WERI-Rb-1 (cell line): ENCODE measurements around the gene TMEM120A.

Experiments used
- DNase-seq: peaks from one replicate; pipeline ENCODE4 v3.0.0-alpha.2; 2020
- H3K27ac ChIP-seq: fragments of 250-450 bp; sonication (Bioruptor Pico); 2 replicates; pipeline ENCODE4 v1.5.1; 2020; ENCODE audit warnings: mild to moderate bottlenecking, moderate library complexity
- H3K27me3 ChIP-seq: fragments of 250-450 bp; sonication (Bioruptor Pico); 2 replicates; pipeline ENCODE4 v1.5.1; 2021; ENCODE audit warnings: mild to moderate bottlenecking, low read depth, moderate library complexity; ENCODE audit not compliant: insufficient read depth, severe bottlenecking
- H3K36me3 ChIP-seq: fragments of 250-450 bp; sonication (Bioruptor Pico); 2 replicates; pipeline ENCODE4 v1.5.1; 2020; ENCODE audit warnings: mild to moderate bottlenecking, moderate library complexity
- H3K4me3 ChIP-seq: 2 replicates; pipeline ENCODE4 v1.5.1; 2011; ENCODE audit warnings: low read depth, mild to moderate bottlenecking, control low read depth, low read length
- H3K9me3 ChIP-seq: fragments of 250-450 bp; sonication (Bioruptor Pico); 2 replicates; pipeline ENCODE4 v1.5.1; 2021; ENCODE audit warnings: mild to moderate bottlenecking, moderate library complexity; ENCODE audit not compliant: severe bottlenecking
- TF ChIP-seq, protein P1 (sequence below): IDR thresholded peaks from 2 replicates; pipeline ENCODE4 v1.5.1; 2011; ENCODE audit warnings: low read depth, mild to moderate bottlenecking, control low read depth, inconsistent platforms, low read length

TMEM120A gene

DNA sequence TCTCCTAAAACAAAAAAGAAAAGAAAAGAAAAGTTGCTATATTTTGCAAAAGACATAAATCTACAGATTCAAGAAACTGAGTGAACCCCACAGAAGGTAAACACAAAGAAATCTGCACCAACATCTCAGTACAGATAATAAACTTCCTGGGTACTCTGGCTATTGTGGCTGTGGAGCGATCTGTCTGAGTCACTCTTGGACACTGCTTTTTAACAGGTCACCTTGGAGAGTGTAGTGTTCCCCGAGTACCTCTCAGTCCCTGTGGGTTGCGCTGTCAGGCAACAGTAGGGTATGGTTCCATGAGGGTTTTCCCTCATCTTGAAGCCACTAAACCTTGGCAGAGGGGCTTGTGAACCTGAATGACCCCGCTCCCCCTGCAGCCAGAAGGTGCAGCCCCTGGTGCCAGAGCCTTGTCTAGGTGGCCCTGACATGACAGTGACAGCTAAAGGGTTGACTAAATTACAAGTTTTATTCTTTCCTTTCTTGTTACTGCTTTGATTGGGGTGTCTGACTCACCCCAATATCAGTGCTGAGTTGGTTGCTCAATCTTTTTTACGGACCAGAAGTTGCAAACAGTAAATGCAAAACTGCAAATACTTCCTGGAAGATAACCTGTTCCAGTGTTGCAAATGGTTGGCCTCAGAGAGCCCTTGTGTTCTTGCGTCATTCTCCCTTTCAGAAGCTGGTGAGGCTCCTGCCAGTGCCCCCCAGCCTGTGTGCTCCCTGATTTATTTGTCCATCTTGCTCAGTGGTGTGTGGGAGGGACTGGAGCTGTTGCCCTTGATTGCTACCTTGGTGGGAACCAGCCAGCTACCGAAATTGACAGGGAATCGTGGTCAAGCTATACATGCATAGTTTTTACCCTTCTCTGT is 48.9 kb downstream of the TMEM120A start:
- no peak for DNase-seq
- TF ChIP-seq, protein P1, sequence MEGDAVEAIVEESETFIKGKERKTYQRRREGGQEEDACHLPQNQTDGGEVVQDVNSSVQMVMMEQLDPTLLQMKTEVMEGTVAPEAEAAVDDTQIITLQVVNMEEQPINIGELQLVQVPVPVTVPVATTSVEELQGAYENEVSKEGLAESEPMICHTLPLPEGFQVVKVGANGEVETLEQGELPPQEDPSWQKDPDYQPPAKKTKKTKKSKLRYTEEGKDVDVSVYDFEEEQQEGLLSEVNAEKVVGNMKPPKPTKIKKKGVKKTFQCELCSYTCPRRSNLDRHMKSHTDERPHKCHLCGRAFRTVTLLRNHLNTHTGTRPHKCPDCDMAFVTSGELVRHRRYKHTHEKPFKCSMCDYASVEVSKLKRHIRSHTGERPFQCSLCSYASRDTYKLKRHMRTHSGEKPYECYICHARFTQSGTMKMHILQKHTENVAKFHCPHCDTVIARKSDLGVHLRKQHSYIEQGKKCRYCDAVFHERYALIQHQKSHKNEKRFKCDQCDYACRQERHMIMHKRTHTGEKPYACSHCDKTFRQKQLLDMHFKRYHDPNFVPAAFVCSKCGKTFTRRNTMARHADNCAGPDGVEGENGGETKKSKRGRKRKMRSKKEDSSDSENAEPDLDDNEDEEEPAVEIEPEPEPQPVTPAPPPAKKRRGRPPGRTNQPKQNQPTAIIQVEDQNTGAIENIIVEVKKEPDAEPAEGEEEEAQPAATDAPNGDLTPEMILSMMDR, result no peak
- H3K9me3 ChIP-seq, result no peaks in the 10 kb centered on the region
- no peaks in the 10 kb centered on the region for H3K36me3 ChIP-seq
- H3K27ac ChIP-seq, result no peak overlapping the region
- no peak overlapping the region for H3K4me3 ChIP-seq
- no peaks in the 10 kb centered on the region for H3K27me3 ChIP-seq

DNA sequence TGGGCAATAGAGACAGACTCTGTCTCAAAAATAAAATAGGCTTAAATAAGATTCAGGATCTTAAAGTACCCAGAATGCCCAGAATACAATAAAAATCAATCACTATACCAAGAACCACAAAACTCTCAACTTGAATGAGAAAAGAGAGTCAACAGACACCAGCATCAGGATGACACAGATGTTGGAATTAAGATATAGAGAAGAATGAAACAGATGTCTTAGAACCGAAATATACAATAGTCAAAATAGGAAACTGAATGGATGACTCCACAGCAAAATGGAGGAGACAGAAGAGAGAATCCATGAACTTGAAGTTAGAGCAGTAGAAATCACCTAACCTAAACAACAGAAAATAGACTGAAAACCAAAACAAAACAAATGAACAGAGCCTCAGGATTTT is 49.9 kb downstream of the TMEM120A start:
- no peaks in the 10 kb centered on the region for H3K36me3 ChIP-seq
- H3K27ac ChIP-seq, result no peak overlapping the region
- H3K27me3 ChIP-seq, result no peaks in the 10 kb centered on the region
- no peak overlapping the region for H3K4me3 ChIP-seq
- no peaks in the 10 kb centered on the region for H3K9me3 ChIP-seq
- TF ChIP-seq, protein P1, result no peak
- no peak for DNase-seq

DNA sequence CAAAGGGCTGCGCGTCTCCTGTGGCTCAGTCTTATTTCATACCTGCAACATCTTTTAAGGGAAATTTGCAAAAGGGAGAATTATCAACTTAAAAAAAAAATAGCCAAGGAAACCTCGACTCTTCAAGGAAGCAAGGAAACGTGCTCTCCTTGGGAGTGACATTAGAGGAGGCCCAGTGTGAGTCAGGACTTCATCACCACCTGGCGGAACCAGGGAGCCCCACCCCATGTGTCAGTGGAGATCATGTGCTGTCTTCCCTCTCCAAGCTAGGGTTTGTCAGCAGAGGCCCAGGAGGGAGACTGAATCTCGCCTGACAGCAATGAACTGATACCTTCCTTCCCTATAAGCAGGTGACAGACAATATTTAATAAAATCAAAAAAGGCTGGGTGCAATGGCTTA is 50.5 kb downstream of the TMEM120A start:
- DNase-seq, result no peak

DNA sequence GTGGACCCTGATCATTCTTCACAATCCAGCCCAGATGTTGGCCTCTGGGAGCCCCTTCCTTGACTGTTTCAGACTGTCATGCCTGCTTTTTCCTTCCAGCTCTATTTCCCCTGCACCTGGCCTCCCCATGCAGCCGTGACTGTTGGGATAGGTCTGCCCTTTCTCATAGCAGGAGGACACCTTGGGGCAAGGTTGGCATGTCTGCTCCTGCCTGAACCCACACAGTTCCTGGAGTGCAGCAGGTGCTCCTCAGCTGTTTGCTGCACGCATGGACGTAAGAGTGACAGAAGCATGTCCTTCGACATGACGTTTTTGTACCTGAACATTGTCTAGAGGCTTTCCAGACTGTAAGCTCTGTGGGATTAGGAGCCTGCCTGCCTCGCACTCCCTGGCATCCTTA is 55.5 kb downstream of the TMEM120A start:
- H3K36me3 ChIP-seq, result no peaks in the 10 kb centered on the region
- TF ChIP-seq, protein P1, result no peak
- no peak overlapping the region for H3K4me3 ChIP-seq
- H3K27ac ChIP-seq, result no peak overlapping the region
- DNase-seq, result no peak
- H3K27me3 ChIP-seq, result no peaks in the 10 kb centered on the region
- no peaks in the 10 kb centered on the region for H3K9me3 ChIP-seq

More for the DNA sequence above, 50.5 kb downstream of the TMEM120A start:
- Histone ChIP-seq H3K27ac (no peak overlapping the region), H3K9me3 (no peaks in the 10 kb centered on the region), H3K4me3 (no peak overlapping the region), H3K36me3 (no peaks in the 10 kb centered on the region), H3K27me3 (no peaks in the 10 kb centered on the region)
- TF ChIP-seq, protein P1, result no peak

DNA sequence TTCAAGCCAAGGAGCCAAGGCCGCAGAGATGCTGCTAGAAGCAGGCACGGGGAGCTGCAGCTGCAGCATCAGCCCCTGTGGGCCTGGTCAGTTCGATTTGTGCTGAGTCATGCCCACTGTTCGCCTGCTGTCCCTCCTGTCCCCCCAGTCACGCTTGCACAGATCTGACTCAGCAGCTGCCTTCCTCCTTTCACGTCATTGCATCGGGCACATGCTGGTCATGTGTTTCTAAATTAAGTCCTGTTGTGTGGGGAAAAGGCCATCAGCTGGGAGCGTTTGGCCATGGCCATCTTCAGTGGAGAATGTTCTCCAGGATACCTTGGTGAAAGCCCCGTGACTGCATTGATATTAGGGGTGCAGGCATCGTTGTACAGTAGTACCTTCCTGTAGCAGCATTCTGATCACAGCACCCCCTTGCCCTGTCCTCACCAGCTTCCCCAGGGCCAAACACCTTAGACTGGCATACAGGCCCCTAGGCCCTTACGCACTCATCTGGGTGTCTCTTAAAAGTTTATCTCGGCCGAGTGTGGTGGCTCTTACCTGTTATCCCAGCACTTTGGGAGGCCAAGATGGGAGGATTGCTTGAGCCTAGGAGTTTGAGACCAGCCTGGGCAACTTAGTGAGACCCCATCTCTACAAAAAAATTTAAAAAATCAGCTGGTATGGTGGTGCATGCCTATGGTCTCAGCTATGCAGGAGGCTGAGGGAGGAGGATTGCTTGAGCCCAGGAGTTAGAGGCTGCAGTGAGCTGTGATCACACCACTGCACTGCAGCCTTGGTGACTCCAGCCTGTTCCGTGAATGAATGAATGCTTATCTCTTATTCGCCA is 56.2 kb downstream of the TMEM120A start:
- H3K27ac ChIP-seq, result no peak overlapping the region
- H3K36me3 ChIP-seq, result no peaks in the 10 kb centered on the region
- no peak overlapping the region for H3K4me3 ChIP-seq
- no peak for DNase-seq
- TF ChIP-seq, protein P1, result no peak
- H3K9me3 ChIP-seq, result no peaks in the 10 kb centered on the region
- H3K27me3 ChIP-seq, result no peaks in the 10 kb centered on the region
